DMS114 treated with DMSO at 0.1 percent for 48 hours (cell line): ENCODE measurements around the gene EMC1.
A peak's percentile ranks its signal among the peaks of the same experiment; 100 is the strongest.
"Not testable (repeated sequence)": the region's sequence is repeated elsewhere in the genome, so short reads cannot be mapped to it uniquely, and the experiment has no call there.

Experiments
- DNase-seq: peaks from one replicate; lab custom pipeline; 2025; ENCODE audit not compliant: unreplicated experiment; lab: John Stamatoyannopoulos, UW

EMC1 gene

GRCh38 chr1:19251305-19252196, at the start of gene EMC1, which contains the start of gene MRTO4:
EMC1 (minus strand) TSS chr1:19251524; CDS start chr1:19251509, 15 bp downstream.
MRTO4 (plus strand) TSS chr1:19251805; CDS start chr1:19251836, 31 bp downstream.
- peak; percentile 73 for DNase-seq

- no peak for DNase-seq
Measured at GRCh38 chr1:19300211-19300610, 48.9 kb upstream of the EMC1 start.

GRCh38 chr1:19294638-19295037, 43.3 kb upstream of the EMC1 start:
- DNase-seq: no peak

DNA sequence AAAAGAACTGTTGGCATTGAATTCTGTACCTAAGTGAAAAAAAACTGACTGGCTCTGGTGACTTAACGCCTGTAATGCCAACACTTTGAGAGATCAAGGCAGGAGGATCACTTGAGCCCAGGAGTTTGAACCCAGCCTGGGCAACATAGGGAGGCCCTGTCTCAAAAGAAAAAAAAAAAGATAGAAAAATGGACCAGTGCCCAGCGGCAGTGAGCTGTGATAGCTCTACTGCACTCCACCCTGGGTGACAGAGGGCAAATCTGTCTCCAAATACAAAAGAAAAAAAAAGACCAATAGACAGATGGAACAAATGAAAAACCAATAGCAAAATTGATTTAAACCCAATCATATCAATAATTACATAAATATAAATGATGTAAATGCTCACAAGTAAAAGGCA, 37.9 kb upstream of the EMC1 start:
- no peak for DNase-seq

DNA sequence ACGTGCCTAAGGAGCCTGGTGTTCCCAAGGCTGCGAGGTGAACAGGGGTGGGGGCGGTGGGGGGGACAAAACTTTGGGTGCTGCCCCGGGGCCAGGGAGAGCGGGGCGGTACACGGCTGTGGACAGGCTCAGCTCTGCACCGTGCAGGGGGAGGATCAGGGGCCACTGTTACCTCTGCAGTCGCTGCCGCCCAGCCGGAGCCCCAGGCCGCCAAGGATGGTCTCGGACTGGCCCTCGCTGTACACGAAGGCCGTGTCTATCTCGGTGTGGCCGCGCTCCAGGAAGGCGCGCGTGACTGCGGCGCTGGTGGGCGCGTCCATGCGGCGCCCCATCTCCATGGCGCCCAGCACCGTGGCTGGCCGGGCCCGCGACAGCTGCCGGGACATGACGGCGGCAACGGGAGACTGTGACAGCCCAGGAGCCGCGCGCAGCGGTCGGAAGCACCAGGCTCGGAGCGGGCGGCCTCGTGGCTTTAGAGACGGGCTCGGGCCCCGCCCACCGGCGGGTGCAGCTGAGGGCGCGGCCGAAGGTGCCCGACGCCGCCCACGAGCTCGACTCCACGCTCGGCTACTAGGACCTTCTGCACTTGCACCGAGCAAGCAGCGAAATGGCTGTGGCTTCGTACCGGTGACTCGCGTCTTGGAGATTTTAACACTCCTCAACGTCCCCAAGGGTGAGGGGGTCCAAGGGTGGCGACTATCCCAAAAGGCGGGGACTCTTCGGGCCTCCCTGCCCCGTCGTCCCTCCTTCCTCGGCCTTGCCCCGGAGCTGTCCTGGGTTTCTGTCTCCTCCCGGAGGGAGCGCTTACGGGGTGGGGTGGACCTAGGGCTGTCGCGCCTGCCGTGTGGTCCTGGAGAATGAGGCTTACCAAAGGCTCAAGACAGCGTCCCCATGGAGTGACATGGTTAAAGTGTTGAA, 37.3 kb upstream of the EMC1 start, which contains the start of gene AKR7A3:
AKR7A3 (minus strand) TSS at position 447 of the 918 bp plus-strand sequence; CDS start at position 386, 61 bp downstream.
- DNase-seq: not testable (repeated sequence)

DNA sequence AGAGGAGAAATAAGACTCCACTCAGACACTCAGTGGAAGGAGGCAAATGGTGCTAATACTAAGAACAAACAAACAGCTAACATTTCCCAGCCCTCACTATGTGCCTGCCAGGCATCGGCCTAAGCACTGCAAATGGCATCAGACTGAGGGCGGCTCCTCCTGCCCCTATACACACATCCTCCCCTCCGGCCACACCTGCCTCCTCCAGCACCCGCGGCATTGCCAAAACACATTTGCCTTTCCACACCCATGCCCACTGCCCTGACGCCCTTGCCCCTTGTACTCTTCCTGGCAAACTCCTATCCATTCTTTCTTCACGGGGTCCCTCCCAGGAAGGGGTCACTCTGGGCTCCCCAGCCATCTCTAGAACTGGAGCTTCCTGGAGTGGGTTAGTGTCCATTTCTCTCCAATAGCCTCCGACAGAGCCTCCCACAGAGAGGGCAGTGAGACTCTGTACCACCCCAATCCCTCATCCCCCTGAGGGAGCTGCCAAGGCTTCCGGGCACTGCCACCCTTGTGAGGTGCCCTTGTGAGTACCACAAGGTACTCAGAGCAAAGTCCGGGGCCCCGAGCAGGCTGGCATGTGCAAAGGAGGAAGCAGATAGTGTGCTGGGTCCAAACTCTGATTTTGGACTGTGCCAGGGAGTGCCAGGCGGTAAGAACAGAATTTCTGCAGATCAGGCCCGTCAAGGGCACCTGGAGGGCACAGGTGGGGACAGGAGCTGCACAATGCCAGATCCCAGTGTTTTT, 36.3 kb upstream of the EMC1 start:
- no peak for DNase-seq

- not testable (repeated sequence) for DNase-seq
Measured at GRCh38 chr1:19285807-19286206, 34.5 kb upstream of the EMC1 start.

DNA sequence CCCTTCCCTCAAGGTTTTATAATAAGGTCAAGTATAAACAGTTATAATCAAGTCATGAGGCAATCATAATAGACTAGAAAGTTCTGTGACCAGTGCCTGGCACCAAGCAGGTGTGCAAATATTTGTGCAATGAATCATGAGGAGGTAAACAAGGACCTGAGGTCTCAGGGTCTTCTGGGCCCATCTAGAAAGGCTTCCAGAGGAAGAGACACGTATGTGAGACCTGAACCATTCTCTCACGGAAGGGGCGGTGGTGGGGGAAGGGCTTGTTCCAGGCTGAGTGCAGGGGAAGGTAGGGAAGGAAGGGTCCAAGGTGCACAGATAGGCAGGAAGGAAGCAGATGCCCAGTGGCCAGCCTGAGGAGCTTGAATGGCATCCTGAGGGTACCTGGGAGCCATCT, 34.0 kb upstream of the EMC1 start:
- not testable (repeated sequence) for DNase-seq

GRCh38 chr1:19284881-19285280, 33.6 kb upstream of the EMC1 start:
- no peak for DNase-seq

GRCh38 chr1:19283891-19284290, 32.6 kb upstream of the EMC1 start:
- DNase-seq: no peak

DNA sequence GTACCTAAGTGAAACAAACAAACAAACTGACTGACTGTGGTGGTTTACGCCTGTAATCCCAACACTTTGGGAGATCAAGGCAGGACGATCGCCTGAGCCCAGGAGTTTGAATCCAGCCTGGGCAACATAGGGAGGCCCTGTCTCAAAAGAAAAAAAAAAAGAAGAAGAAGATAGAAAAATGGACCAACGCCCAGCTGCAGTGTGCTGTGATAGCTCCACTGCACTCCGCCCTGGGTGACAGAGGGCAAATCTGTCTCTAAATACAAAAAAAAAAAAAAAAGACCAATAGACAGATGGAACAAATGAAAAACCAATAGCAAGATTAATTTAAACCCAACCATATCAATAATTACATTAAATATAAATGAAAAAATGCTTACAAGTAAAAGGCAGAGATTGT, 23.3 kb upstream of the EMC1 start:
- no peak for DNase-seq

- DNase-seq: not testable (repeated sequence)
Measured at GRCh38 chr1:19273844-19274531, 22.7 kb upstream of the EMC1 start.

GRCh38 chr1:19273106-19273843, 22.0 kb upstream of the EMC1 start:
- no peak for DNase-seq

- no peak for DNase-seq
Measured at GRCh38 chr1:19272064-19272463, 20.7 kb upstream of the EMC1 start.

GRCh38 chr1:19270343-19270730, 19.0 kb upstream of the EMC1 start:
- not testable (repeated sequence) for DNase-seq

DNA sequence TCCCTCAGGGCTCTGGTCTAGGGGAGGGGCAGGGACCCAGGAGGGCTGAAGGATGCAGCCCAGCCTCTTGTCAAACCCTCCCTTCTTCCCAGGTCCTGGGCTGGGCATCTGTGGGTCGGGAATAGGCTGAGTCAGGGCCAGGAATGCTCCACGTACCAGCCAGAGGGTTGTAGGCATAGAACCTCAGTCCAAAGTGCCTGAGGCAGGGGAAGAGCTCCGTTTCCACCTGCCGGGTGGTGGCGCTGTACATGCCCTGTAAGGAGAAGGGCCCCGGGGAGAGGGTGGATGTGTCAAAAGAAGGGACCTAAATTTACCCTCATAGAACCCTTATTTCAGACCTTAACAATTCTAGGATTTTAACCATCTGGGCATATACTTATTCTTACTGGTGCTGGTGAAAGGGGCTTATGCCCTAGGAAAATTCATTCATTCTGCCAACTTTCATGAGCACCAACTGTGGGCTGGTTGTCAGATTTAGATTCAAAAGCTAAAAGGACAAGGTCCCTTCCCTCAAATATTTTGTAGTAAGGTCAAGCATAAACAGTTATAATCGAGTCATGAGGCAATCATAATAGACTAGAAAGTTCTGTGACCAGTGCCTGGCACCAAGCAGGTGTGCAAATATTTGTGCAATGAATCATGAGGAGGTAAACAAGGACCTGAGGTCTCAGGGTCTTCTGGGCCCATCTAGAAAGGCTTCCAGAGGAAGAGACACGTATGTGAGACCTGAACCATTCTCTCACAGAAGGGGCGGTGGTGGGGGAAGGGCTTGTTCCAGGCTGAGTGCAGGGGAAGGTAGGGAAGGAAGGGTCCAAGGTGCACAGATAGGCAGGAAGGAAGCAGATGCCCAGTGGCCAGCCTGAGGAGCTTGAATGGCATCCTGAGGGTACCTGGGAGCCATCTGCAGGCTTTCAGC, 18.4 kb upstream of the EMC1 start:
- not testable (repeated sequence) for DNase-seq

DNA sequence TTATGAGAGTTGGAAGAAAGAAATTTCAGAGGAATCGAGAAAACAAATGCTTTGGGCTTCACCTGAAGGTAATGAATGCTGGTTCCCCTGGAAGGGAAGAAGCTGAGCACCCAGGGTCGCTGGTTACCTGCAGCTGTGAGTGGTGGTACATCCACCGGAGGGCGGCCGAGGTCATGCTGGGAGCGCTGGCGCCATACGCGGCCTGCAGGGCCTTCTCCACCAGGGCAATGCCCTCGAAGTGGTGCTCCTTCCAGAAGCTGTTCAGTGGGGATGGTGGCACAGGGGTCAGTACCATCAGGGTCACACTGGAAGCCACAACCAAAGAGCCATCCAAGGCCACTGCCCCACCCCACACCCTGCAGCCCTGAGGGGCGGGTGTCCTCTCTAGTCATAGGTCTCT, 17.1 kb upstream of the EMC1 start:
- DNase-seq: no peak

DNA sequence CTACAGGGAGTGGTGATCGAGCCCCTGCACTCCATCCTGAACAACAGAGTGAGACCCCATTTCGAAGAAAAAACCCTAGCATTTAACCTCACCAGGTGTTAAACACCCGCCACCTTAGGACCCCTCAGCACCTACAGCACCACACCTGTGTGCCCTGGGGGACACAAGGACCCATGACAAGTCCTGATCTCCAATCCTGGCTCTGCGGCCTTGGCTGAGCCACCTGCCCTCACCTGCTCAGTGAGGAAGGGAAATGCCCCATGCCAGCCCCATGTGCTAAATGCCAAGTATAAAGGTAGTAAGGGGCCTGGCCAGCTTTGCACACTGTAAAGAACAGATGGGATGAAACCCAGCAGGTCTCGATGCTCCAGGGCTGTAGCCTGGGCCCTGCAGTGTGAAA, 11.4 kb upstream of the EMC1 start:
- no peak for DNase-seq
